GM10248 (cell line): ENCODE data around the gene BBS10.

Experiments used
- CTCF ChIA-PET: fragments of 300-600 bp; sonication (Branson Sonifier 250); formaldehyde crosslinking; extraction: SDS; loops from one replicate; lab custom pipeline; 2021; ENCODE audit warnings: antibody characterized with exemption; lab: Yijun Ruan, JAX
- POLR2A ChIA-PET: fragments of 350-650 bp; sonication (Branson Sonifier 250); formaldehyde crosslinking; extraction: SDS; loops from one replicate; lab custom pipeline; 2020; ENCODE audit warnings: antibody characterized with exemption; lab: Yijun Ruan, JAX
- DNase-seq: peaks from one replicate; pipeline ENCODE4 v3.0.0; 2012; ENCODE audit errors: extremely low spot score
- TF ChIP-seq, protein P1 (sequence below): IDR thresholded peaks from 2 replicates; pipeline ENCODE4 v1.5.1; 2012; ENCODE audit warnings: mild to moderate bottlenecking, low read depth; ENCODE audit errors: extremely low read depth, missing control alignments, control extremely low read depth

BBS10 gene

DNA sequence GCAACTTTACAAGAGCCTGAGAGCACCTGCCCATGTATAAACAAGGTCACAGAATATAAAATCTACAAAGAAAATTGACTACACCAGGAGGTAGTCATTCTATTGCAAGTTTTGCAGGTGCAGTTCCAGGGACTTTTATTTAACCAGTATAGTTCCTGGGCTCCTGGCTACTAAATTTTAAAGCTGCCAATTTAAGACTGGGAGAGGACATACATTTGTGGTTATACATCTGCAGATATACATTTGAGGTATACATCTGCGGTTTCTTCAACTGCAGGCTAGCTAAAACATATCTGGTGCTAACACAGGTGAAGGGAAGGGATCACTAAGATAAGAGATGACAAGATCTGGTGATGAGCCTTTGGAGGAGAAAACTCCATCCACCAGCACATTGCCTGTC lies 30.2 kb downstream of the BBS10 start:
- ChIA-PET CTCF (interaction anchor here (1.3 to 1.4 kb wide), 2 partner anchors 11 to 48 kb away, joined by 3 to 4 read pairs; no protein-coding TSS in a partner anchor), POLR2A (no interaction called here)
- DNase-seq = no peak
- TF ChIP-seq, protein P1, sequence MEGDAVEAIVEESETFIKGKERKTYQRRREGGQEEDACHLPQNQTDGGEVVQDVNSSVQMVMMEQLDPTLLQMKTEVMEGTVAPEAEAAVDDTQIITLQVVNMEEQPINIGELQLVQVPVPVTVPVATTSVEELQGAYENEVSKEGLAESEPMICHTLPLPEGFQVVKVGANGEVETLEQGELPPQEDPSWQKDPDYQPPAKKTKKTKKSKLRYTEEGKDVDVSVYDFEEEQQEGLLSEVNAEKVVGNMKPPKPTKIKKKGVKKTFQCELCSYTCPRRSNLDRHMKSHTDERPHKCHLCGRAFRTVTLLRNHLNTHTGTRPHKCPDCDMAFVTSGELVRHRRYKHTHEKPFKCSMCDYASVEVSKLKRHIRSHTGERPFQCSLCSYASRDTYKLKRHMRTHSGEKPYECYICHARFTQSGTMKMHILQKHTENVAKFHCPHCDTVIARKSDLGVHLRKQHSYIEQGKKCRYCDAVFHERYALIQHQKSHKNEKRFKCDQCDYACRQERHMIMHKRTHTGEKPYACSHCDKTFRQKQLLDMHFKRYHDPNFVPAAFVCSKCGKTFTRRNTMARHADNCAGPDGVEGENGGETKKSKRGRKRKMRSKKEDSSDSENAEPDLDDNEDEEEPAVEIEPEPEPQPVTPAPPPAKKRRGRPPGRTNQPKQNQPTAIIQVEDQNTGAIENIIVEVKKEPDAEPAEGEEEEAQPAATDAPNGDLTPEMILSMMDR = no peak

DNA sequence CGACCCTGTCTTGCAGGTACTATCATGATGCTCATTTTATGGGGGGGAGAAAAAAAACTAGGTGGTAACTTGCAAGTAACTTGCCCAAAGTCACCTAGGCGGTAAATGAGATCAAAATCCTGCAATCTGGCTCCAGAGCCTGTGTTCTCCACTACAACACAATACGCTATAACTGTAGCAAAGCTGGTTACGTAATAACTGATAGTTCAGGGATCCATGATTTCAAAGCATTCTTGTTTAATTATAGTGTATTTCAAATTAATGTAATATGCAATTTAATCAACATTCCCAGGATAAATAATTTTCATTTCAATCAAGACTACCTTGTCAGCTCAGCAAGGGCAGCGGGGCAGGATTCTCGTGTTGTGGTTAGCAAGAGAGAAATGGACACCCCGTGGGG lies 31.7 kb downstream of the BBS10 start:
- POLR2A ChIA-PET = no interaction called here
- no peak for DNase-seq
- TF ChIP-seq, protein P1 = no peak
- CTCF ChIA-PET = interaction anchor here (2.3 kb wide), 1 partner anchor 12 kb away, joined by 7 read pairs; no protein-coding TSS in a partner anchor

DNA sequence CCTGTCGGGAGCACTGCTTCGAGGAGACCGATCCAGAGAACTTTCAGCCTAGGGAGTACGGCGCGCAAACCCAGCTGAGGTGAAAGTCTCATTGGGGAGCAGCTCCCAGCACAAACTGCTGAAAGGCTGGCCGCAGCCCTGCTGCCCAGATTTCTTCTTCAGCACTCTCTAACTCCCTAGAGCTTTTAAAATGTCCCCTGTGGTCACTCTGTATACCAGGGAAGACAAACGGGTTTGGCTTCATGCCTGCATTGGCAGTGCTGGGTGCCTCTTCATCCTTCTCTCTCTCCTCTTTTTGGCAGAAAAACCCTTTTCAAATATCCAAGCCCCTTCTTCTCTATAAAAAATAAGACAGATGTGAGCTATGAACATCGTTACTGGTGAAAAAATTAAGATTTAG lies 34.9 kb downstream of the BBS10 start:
- ChIA-PET CTCF (no interaction called here), POLR2A (no interaction called here)
- TF ChIP-seq, protein P1 = no peak

DNA sequence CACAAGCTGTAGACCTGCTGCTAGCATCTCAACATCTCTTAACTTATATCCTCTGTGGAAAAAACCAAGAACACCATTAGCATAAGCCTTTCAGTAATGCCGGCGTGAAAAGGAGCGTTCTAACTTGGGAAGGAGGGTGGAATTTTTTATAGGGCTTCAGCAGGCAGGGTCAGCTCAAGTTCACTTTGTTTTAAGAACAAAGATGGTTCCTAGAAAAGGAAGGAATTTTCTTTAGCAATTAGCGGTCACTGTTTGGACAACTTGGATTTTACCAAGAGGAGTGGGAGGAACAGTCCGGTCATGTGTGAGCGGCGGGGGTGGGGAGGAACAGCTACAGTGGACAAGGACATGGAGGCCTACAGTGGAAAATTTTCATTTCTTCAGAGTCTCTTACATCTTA lies 35.9 kb downstream of the BBS10 start:
- TF ChIP-seq, protein P1 = no peak
- no peak for DNase-seq
- CTCF ChIA-PET = no interaction called here
- POLR2A ChIA-PET = no interaction called here

More for the DNA sequence above, 34.9 kb downstream of the BBS10 start:
- DNase-seq = no peak

DNA sequence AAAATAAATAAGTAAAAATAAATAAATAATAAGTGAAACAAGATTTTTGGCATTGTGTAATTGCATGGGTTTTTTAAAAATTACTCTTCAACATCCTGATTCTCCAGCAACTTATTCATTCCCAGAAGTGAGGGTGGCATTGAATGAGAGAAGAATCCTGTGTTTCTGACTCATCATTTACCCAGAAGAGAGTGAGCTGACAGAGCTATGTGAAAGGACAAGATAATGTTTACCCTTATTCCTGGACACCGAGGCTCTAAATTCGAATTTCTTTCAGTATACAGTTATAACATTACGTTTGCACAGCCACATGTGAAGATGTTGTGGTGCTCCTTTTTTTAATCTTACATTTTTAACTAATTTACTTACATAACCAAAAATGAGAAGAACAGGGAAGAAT lies 36.4 kb downstream of the BBS10 start:
- DNase-seq = no peak
- TF ChIP-seq, protein P1 = no peak
- ChIA-PET CTCF (no interaction called here), POLR2A (no interaction called here)

DNA sequence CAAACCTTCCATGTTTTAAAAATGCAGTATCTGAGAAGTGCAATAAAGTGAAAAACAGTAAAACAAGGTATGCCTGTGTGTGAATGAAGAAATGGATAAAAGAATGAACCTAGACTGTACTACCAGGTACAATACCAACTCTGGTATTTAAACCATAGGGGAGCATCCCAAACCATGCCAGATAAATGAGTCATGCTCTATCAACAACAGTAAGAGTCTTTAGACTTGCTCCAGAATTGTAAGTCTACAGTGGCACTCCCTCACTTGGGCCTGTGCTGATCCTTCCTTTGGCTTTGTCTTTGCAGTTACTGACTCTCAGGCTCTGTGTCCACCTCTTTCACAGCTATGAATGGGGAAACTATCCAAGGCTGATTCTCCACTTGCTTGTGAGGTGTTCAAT lies 38.1 kb downstream of the BBS10 start:
- CTCF ChIA-PET = interaction anchor here (1.2 kb wide), 1 partner anchor 10 kb away, joined by 4 read pairs; no protein-coding TSS in a partner anchor
- POLR2A ChIA-PET = no interaction called here
- TF ChIP-seq, protein P1 = no peak
- DNase-seq = no peak

DNA sequence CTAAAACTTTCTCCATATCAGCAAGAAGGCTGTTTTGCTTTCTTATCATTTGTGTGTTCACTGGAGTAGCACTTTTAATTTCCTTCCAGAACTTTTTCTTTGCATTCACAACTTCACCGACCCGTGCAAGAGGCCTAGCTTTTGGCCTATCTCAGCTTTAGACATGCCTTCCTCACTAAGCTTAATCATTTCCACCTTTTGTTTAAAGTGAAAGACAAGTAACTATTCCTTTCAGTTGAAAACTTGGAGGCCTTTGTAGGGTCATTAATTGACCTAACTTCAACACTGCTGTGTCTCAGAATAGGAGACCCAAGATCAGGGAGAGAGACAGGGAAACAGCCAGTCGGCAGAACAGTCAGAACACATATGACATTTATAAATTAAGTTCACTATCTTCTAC lies 39.3 kb downstream of the BBS10 start:
- ChIA-PET POLR2A (no interaction called here), CTCF (interaction anchor here (1.2 to 1.4 kb wide), 2 partner anchors 9 to 20 kb away, joined by 4 read pairs; no protein-coding TSS in a partner anchor)
- DNase-seq = no peak
- TF ChIP-seq, protein P1 = no peak
